Measurements from ENCODE around the gene NGEF.
"Not testable (repeated sequence)": the region's sequence is repeated elsewhere in the genome, so short reads cannot be mapped to it uniquely, and the experiment has no call there.

The NGEF gene

DNA sequence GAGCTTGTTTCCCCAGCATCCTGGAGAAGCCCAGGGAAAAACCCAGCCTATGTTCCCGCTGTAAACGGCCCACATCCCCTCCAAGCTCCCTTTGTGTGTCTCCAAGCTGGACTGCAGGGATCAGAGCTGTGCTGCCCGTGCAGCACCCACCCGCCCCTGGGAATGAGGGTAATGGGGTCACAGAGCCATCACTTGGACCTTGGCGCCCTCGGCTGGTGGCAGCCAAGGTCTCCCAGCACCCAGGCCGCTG, 46.4 kb upstream of the NGEF start:
- no peak for DNase-seq (ENCODE audit: low spot score)
- TF ChIP-seq, protein P1, sequence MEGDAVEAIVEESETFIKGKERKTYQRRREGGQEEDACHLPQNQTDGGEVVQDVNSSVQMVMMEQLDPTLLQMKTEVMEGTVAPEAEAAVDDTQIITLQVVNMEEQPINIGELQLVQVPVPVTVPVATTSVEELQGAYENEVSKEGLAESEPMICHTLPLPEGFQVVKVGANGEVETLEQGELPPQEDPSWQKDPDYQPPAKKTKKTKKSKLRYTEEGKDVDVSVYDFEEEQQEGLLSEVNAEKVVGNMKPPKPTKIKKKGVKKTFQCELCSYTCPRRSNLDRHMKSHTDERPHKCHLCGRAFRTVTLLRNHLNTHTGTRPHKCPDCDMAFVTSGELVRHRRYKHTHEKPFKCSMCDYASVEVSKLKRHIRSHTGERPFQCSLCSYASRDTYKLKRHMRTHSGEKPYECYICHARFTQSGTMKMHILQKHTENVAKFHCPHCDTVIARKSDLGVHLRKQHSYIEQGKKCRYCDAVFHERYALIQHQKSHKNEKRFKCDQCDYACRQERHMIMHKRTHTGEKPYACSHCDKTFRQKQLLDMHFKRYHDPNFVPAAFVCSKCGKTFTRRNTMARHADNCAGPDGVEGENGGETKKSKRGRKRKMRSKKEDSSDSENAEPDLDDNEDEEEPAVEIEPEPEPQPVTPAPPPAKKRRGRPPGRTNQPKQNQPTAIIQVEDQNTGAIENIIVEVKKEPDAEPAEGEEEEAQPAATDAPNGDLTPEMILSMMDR (IDR thresholded peaks at IDR 0.05; ENCODE audit: extremely low read depth, missing control alignments) = peak; percentile 31

DNA sequence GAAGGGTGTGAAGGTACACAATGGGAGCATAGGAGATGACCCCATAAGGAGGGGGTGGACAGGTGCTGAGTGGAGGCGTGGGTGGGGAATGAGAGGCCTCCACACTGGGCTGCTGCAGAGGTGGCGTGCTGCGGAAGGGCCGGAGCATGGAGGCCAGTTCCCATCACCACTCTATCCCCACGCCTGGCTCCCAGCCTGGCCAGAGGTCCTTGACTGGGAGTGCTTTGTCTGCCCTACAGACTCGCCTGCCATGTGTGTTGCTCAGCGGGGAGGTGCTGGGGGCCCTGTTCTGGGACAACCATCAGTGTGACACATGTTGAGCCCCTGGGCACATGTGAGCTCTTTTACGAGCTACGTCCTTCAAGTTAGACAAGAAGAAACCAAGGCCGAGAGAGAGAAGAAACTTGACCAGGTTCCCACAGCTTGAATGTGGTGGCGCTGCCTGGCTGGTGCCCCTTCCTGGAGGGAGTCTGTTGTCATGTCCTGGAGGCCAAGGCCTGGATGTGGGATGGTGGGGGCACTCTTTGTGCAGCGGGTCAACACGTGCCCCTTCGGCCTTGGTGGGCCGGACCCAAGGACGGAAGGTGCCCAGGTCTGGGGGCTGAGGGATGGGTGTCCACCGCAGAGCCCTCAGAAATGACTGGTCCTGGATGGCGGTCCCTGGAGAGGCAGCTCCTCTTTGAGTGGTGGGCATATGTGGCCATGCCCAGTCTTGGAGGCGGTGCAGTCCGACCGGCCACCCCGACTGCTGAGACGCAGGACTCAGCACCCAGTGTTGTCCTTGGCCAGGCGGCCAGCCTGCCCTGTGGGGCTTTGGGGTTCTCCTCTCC, 45.9 kb upstream of the NGEF start:
- no peak for DNase-seq (ENCODE audit: low spot score)

DNA sequence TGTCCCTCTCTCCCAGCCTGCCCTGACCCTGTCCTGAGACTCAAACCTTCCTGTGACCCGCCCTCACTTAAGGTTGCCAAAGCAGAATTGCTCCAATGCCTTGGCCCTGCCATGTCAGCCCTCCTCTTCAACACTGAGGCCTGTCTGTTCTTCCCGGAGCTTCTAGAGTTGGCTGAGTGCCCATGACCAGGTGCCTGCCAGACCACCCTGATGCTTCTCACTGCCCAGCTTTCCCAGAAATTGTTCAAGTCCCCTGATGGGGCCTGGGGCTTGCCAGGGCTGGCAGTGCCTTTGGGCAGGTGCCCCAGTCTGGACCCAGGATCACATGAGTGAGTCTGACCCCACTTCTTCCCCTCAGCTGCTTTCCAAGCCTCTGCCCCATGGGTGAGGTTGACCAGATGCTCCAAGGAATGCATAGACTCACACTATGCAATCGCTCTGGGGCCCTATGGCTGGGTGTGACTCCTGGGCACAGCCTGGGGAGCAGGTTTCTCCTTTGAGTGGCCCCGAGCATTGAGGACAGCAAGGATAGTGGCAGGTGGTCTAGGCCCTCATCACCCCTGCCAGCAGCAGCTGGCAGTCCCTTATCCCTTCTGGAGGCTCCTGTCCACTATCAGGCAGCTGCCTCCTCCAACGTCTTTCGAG, 44.0 kb upstream of the NGEF start:
- no peak for DNase-seq (ENCODE audit: low spot score)
- TF ChIP-seq, protein P1 (IDR thresholded peaks at IDR 0.05; ENCODE audit: extremely low read depth, missing control alignments) = no peak

More for the DNA sequence above, 45.9 kb upstream of the NGEF start:
- TF ChIP-seq, protein P1 (IDR thresholded peaks at IDR 0.05; ENCODE audit: extremely low read depth, missing control alignments) = no peak

DNA sequence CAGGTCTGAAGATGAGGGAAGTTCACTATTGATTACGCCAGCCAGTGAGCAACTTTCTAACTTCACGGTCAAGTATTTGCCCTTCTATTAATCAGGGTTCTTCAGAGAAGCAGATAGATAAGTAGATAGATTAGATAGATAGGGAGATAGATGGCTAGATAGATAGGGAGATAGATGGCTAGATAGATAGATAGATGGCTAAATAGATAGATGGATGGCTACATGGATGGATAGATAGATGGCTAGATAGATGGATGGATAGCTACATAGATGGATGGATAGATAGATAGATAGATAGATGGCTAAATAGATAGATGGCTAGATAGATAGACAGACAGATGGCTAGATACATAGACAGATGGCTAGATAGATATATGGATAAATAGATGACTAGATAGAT, 42.3 kb upstream of the NGEF start:
- no peak for DNase-seq (ENCODE audit: low spot score)
- TF ChIP-seq, protein P1 (IDR thresholded peaks at IDR 0.05; ENCODE audit: extremely low read depth, missing control alignments) = no peak

DNA sequence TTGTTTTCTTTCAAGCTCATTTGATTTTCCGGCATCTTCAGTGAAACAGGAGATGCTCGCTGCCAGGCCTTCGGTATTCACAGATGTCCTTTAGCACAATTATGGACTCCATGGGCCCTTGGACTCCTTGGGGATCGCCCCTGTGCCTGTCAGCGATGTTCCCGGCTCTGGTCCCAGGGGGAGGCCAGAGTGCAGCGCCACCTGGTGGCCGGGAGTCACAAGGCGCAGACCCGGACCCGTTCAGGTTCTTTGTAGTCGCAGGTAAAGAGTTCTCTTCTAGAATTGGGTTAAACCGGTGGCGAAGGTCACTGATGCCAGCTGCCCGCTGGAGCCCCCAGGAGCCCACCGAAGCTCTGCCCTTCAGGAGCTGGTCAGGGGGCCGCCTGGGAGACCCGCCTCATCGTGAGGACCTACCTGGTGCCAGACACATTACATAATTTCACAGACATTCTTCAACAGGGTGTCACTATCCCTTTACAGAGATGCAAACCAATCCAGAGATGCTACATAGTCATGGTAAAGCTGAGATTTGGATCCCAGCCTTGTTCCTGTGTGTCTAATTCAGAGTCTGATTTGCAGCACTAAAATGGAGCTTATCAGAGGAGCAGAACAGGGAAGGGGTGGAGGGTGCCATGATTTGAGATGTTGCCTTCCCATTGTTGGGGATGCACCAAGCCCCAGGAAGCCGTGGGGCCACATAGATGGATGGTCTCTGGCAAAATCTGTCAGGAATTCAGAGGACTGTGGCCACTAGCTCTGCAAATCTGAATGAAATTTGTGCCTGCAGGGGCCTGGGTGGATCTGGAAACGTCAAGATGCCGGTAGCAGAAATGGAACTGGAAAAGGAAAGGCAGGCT, 41.1 kb upstream of the NGEF start:
- TF ChIP-seq, protein P1 (IDR thresholded peaks at IDR 0.05; ENCODE audit: extremely low read depth, missing control alignments) = peak; percentile 93
- peak; percentile 91 for DNase-seq (ENCODE audit: low spot score)

DNA sequence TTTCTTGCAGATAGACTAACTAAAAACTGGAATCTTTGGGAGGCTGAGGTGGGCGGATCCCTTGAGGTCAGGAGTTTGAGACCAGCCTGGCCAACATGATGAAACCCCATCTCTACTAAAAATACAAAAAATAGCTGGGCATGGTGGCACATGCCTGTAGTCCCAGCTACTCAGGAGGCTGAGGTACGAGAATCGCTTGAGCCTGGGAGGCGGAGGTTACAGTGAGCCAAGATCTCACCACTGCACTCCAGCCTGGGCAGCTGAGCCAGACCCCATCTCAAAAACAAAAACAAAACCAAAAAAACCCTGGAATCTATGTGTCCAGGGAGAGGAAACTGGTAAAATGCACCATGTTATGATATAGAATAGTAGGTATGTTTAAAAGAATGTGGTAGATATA, 39.5 kb upstream of the NGEF start:
- DNase-seq (ENCODE audit: low spot score) = not testable (repeated sequence)

DNA sequence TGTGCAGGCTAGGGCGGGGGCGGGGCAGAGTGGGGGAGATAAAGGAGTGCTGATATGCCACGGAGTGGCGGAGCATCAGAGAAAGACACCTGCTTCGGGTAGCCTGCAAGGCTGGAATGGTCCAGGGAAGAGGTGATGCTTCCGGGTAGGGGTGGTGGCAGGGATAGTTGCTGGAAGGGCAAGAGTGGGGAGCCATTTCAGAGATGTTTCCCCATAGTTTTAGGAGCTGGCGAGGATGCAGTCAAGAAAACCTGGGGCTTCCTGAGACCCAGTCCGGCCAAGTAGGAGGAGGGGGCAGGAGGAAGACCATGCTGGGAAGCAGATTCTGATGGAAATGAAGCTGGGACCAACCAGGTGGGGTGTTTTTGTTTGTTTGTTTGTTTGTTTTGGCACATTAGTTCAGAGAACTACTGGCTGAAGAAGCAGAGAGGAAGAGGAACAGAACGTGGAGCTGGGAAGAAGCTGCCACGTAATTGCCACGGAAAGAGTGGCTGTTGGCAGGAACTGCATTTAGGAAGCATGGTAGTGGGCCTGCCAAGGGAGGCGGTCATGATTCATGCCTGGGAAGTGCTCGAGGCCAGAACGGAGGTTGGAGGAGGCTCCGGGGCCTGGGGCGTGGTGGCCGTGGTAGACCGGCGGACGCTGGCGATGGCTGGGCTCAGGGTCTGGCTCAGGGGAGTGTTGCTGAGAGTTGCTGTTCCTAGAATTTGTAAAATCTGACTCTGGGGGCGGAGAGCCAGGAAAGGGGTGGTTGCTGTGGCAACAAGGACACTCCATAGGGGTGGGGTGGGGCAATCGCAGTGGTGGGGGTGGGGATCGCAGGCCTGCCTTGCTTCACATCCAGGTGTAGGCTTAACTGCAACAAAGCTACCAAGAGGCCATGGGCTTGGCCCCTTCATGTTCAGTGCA, 38.4 kb upstream of the NGEF start:
- TF ChIP-seq, protein P1 (IDR thresholded peaks at IDR 0.05; ENCODE audit: extremely low read depth, missing control alignments) = no peak
- DNase-seq (ENCODE audit: low spot score) = no peak
